ENCODE measurements around the gene ATP8A2.
"Not testable (repeated sequence)": the region's sequence is repeated elsewhere in the genome, so short reads cannot be mapped to it uniquely, and the experiment has no call there.

ATP8A2 gene

DNA sequence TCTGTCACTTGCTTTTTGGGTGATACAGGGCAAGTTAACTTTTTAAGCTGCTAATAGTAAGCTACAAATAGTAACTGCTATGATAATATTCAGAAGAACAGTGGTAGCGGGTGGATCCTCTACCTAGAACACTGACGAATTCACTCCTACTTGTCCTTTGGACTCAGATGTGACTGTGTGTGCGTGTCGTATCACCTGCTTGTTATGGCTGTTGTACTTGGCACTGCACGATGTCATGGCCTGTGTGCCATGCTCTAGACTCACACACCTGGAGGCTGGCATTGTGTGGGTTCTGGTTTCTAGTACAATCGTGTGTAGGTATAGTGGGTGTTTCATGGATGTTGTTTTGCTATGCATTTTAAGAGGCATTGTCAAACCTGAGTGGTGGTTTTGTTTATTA, 130.8 kb downstream of the ATP8A2 start:
- TF ChIP-seq GATA1 (IDR thresholded peaks at IDR 0.05; ENCODE audit: low read depth, low read length) (no peak), POLR2A (IDR thresholded peaks at IDR 0.05; ENCODE audit: low read length) (no peak)
- no peak for DNase-seq

DNA sequence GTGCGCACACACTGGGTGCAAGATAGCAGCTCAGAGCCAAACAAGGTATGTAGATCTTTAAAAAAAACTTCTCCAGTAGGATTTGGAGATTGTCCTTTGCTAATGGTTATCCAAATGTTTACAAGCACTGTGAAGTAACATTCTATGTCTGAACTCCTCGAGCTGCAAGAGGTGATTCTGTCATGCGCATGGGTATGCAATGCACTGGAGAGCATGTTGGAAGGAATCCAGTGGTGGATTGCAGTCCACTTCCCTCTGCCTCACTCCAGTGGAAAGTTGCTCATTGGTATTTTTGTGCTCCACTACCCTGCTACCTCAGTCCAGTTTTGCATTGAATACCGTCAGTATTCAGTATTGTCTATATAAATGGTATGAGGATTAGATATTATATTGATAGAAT, 132.1 kb downstream of the ATP8A2 start:
- TF ChIP-seq GATA1 (IDR thresholded peaks at IDR 0.05; ENCODE audit: low read depth, low read length) (no peak), POLR2A (IDR thresholded peaks at IDR 0.05; ENCODE audit: low read length) (no peak)
- DNase-seq, result no peak

DNA sequence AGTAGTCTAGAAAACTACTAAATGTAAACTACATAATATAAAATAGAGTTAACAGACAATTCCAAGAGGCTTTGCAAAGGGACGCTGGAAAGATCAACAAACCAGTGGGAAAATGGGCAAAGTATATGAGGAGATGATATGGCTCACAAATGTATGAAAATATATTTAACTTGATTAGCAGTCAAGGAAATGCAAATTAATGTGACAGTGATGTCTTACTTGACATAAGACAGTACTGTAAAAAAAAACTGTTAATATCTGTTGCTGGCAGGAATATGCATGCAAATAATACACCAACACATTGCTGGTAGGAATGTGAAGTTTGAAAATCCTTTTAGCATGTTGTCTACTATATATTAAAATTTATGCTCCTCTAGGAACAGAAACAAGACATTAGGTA, 136.1 kb downstream of the ATP8A2 start:
- no peak for DNase-seq
- TF ChIP-seq GATA1 (IDR thresholded peaks at IDR 0.05; ENCODE audit: low read depth, low read length), result no peak
- TF ChIP-seq POLR2A (IDR thresholded peaks at IDR 0.05; ENCODE audit: low read length), result no peak

DNA sequence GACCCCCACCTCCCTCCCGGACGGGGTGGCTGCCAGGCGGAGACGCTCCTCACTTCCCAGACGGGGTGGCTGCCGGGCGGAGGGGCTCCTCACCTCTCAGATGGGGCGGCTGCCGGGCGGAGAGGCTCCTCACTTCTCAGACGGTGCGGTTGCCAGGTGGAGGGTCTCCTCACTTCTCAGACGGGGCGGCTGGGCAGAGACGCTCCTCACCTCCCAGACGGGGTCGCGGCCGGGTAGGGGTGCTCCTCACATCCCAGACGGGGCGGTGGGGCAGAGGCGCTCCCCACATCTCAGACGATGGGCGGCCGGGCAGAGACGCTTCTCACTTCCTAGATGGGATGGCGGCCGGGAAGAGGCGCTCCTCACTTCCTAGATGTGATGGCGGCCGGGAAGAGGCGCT, 141.3 kb downstream of the ATP8A2 start:
- DNase-seq, result not testable (repeated sequence)

DNA sequence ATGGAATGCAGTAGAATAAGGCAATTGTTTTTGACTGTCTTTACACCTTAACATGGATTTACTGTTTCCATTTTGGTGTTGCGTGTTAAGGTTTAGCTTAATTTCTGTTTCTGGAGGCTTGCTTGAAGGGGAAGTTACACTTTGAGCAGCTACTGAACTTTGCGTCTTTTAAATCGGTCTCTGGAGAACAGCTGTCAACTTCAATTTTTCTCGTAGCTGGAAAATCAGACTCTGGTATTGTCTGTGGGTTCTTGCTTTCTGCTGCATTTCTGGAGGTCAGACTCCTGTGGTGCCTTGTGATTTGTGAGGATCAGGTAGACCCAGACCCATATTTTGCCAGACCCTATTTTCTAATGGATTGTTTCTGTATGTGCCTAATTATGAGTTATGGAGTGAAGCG, 146.7 kb downstream of the ATP8A2 start:
- DNase-seq, result no peak
- TF ChIP-seq GATA1 (IDR thresholded peaks at IDR 0.05; ENCODE audit: low read depth, low read length) (no peak), POLR2A (IDR thresholded peaks at IDR 0.05; ENCODE audit: low read length) (no peak)

DNA sequence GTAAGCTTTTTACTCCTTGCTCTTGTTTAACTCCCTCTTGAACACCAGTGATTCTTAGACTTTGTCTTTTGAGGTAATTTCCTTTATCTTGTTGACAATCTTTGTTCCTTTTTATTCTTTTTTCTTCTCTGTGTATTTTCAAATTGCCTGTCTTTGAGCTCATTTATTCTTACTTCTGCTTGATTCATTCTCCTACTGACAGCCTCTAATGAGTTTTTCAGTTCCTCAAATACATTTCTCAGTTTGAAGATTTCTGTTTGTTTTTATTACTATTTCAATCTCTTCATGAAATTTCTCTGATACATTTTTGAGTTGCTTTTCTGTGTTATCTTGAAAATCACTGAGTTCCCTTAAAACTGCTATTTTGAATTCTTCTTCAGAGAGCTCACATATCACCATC, 154.1 kb downstream of the ATP8A2 start:
- DNase-seq, result no peak
- TF ChIP-seq GATA1 (IDR thresholded peaks at IDR 0.05; ENCODE audit: low read depth, low read length) (no peak), POLR2A (IDR thresholded peaks at IDR 0.05; ENCODE audit: low read length) (no peak)

DNA sequence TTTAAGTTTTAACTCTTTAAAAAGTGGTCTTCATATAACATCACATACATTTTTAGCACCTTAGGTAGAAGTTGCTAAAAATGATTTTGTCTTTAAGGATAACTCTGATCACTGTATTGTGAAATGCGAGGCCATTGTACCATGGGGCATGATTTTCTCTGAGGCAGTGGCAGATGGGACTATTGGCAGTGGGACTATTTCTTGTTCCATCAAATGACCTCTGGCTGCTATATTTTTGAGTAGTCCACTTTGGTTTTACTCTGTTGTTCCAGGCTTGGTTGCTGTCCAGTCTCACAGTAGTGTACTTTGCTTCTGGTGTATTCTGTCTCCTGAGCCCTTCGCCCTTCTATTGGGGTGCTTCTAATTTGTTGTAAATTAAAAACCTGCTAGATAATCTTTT, 156.5 kb downstream of the ATP8A2 start:
- DNase-seq, result no peak

DNA sequence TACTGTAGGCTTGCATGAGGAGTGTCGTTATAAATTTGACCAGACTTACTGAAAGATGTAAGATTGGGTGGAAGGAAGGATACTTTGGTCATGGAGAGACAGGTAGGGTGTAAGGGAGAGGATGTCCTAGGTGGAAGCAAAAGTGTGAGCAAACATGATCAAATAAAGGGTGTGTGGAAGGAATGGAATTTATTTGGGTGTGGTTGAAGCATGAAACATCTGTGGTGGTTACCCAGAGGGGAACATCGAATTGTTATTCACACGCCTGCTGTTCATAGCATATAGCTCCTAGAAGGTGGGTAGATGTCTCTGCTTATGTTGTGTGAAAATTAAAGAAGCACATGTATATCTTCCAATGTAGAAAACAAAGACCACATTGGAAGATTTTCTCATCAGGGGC, 157.7 kb downstream of the ATP8A2 start:
- no peak for DNase-seq
- no peak for TF ChIP-seq POLR2A (IDR thresholded peaks at IDR 0.05; ENCODE audit: low read length)
- no peak for TF ChIP-seq GATA1 (IDR thresholded peaks at IDR 0.05; ENCODE audit: low read depth, low read length)

More for the DNA sequence above, 156.5 kb downstream of the ATP8A2 start:
- no peak for TF ChIP-seq GATA1 (IDR thresholded peaks at IDR 0.05; ENCODE audit: low read depth, low read length)
- TF ChIP-seq POLR2A (IDR thresholded peaks at IDR 0.05; ENCODE audit: low read length), result no peak

DNA sequence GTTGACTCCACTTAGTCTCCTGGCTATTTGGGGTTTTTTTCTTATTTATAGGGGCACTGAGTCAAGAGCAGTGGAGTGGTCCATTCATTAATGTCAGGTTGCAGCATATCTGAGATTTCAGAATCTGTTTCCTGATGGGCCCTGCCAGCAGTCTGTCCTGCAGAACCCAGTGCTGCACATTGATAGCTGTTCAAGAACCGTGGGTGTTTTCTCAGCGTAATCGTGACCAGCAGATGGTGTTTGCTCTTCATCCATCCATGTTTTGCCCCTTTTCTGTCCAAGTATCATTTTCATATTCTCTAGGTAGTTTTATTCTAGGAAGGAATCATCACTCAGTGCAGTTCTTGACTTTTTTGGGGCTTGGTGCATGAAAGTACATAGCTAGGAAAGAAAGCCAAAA, 166.5 kb downstream of the ATP8A2 start:
- DNase-seq, result no peak

DNA sequence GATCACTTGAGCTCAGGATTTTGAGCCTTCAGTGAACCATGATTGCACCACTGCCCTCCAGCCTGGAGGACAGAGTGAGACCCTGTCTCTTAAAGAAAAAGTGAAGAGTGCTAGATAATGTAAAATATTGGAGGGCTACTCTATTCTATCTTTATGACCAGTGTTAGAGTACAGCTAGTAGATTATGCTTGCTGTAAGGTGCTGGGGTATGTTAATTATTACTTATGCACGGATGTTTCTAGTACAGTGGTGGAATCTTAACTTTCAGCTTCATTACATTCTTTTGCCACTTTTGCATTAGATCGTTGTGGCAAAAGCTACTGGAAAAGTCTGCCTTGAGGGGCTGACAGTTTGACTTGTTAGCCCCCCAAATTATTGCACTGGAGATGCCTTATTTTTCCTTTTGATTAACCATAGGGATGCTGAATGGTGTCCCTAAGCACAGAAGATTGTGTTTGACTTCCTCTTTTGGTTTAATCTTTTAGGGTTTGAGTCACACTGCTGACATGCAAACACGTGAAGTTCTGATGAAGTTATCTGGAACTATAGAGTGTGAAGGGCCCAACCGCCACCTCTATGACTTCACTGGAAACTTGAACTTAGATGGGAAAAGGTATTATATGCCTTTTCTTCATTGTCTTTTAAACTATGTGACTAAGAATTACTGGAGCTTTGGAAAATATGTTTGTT, 169.8 kb downstream of the ATP8A2 start:
- TF ChIP-seq POLR2A (IDR thresholded peaks at IDR 0.05; ENCODE audit: low read length) (no peak), GATA1 (IDR thresholded peaks at IDR 0.05; ENCODE audit: low read depth, low read length) (no peak)
- no peak for DNase-seq

More for the DNA sequence above, 166.5 kb downstream of the ATP8A2 start:
- TF ChIP-seq POLR2A (IDR thresholded peaks at IDR 0.05; ENCODE audit: low read length), result no peak
- TF ChIP-seq GATA1 (IDR thresholded peaks at IDR 0.05; ENCODE audit: low read depth, low read length), result no peak

DNA sequence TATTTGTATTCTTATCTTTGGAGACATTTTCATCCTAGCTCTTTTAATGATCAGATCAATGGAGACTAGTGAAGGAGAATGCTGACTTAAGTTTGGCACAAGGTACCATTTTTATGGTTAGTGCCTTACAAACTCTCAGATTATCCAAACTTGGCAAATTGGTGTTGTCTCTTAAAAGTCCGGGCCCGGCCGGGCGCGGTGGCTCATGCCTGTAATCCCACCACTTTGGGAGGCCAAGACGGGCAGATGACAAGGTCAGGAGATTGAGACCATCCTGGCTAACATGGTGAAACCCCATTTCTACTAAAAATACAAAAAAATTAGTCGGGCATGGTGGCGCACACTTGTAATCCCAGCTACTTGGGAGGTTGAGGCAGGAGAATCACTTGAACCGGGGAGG, 177.2 kb downstream of the ATP8A2 start:
- DNase-seq, result not testable (repeated sequence)

DNA sequence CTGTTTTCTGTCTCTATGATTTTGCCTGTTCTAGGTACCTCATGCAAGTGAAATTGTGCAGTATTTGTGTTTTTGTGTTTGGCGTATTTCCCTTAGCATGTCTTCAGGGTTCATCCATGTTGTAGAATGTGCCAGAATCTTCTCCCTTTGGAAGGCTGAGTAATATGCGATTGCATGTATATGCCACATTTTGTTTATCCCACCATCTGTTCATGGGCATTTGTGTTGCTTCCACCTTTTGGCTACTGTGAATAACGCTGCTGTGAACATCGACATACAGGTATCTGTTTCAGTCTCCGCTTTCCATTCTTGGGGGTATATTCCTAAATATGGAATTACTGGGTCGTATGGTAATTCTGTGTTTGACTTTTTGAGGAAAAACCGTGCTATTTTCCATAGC, 190.0 kb downstream of the ATP8A2 start:
- DNase-seq, result no peak
- TF ChIP-seq POLR2A (IDR thresholded peaks at IDR 0.05; ENCODE audit: low read length) (no peak), GATA1 (IDR thresholded peaks at IDR 0.05; ENCODE audit: low read depth, low read length) (no peak)

DNA sequence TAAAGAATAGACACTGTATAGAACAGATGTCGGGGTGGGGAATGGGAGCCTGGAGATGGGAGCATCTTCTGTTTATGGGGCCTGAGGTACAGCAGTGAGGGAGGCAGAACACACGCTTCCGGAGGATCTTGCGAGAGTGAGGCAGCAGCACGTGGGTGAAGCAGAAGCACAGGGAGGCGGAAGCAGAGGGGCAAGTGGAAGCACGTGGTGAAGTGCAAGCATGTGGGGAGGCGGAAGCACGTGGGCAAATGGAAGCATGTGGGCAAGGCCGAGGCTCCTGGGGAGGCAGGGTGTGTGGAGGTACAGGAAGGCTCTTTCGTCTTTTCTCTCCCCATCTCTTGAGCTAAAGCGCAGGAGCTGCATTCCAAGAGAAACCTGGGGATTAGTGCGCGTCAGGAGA, 198.4 kb downstream of the ATP8A2 start:
- no peak for DNase-seq
- TF ChIP-seq GATA1 (IDR thresholded peaks at IDR 0.05; ENCODE audit: low read depth, low read length), result no peak
- no peak for TF ChIP-seq POLR2A (IDR thresholded peaks at IDR 0.05; ENCODE audit: low read length)

DNA sequence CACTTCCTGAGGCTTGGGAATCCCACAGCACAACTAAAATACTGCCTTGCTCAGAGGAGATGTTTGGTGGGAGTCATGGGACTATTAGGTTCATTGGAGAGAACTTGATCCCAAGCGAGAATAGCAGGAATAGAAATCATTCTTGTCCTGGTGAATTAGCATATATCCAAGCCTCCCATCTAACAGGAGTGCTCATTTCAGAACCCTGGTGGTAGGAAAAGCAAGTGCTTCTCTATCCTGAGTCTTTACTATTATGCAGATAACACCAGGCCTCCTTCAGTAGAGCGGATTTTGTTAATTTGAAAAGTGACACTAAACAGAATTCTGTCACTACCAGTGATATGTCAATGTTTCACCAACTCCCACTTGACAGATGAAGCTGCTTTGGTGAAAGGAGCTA, 199.5 kb downstream of the ATP8A2 start:
- TF ChIP-seq GATA1 (IDR thresholded peaks at IDR 0.05; ENCODE audit: low read depth, low read length) (no peak), POLR2A (IDR thresholded peaks at IDR 0.05; ENCODE audit: low read length) (no peak)
- no peak for DNase-seq

DNA sequence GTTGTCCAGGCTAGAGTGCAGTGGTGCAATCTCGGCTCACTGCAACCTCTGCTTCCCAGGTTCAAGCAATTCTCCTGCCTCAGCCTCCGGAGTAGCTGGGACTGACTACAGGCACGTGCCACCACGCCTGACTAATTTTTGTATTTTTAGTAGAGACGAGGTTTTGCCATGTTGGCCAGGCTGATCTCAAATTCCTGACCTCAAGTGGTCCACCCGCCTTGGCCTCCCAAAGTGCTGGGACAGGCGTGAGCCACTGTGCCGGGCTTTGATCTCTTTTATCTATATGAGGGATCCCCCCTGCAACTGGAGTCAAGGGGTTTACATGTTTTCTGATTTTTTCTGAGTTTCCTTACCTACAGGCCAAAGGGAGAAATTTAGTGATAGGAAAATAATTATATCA, 200.4 kb downstream of the ATP8A2 start:
- DNase-seq, result not testable (repeated sequence)
